HepG2 (cell line): ENCODE measurements around the gene HCFC1. TPM values are rescaled to one million over a fixed set of nuclear protein-coding genes. Genes with fewer than 3 reads are reported as not detected.

Experiments
- ATAC-seq: fragments of 200-7000 bp; cut with Tn5 transposase; 3 replicates; pipeline ENCODE4 v1.9.1; 2020; ENCODE audit warnings: mild to moderate bottlenecking, moderate library complexity
- BruUV-seq: library from RNA; stranded (reverse); fragments of 400-500 nt; replicated peaks from 2 replicates; lab custom pipeline; 2021; lab: Mats Ljungman, UMichigan
- CTCF ChIA-PET: fragments of 300-600 bp; formaldehyde crosslinking; extraction: SDS; loops from one replicate; lab custom pipeline; 2021; ENCODE audit warnings: low total read pairs, inconsistent platforms, low intra/inter-chr PET ratio; lab: Yijun Ruan, JAX
- POLR2A ChIA-PET: fragments of 350-600 bp; sonication (Branson Sonifier 250); formaldehyde crosslinking; loops from one replicate; lab custom pipeline; 2020; ENCODE audit warnings: antibody characterized with exemption, inconsistent platforms; lab: Yijun Ruan, JAX
- DNase-seq: peaks from one replicate; pipeline ENCODE4 v3.0.0-alpha.2; 2015; ENCODE audit warnings: low spot score
- FAIRE-seq: peaks from 3 replicates; lab custom pipeline; 2011; peaks lifted over from hg19 to GRCh38; lab: Jason Lieb, UNC
- H2AFZ ChIP-seq: one replicate; pipeline ENCODE4 v1.6.1; 2011; ENCODE audit warnings: low read length, inconsistent platforms
- H3K27ac ChIP-seq: fragments of 300-600 bp; 3 replicates; pipeline ENCODE4 v1.8.0; 2011; ENCODE audit warnings: mixed run types, mild to moderate bottlenecking, mixed read lengths, low read length, inconsistent platforms; ENCODE audit not compliant: insufficient read depth; ENCODE audit errors: extremely low read length
- H3K27me3 ChIP-seq, 2 experiments: fragments of 200-600 bp in 1 of 2; 2 replicates in 1 of 2; 3 replicates in 1 of 2; pipeline versions ENCODE4 v1.6.0 to v1.8.0; 2011; ENCODE audit warnings: low read length in 2 of 2, mild to moderate bottlenecking in 2 of 2, moderate library complexity in 2 of 2, inconsistent platforms in 1 of 2; ENCODE audit not compliant: insufficient read depth in 2 of 2, control insufficient read depth in 1 of 2
- H3K36me3 ChIP-seq, 2 experiments: fragments of 200-600 bp in 1 of 2; replicated peaks in 1 of 2; 2 replicates in 1 of 2; 3 replicates in 1 of 2; pipeline versions ENCODE4 v1.5.1 to v1.8.0; 2011; ENCODE audit warnings: low read length in 2 of 2, inconsistent platforms in 1 of 2; ENCODE audit not compliant: insufficient read depth in 2 of 2, control insufficient read depth in 1 of 2
- H3K4me1 ChIP-seq: 2 replicates; pipeline ENCODE4 v1.5.1; 2012; ENCODE audit warnings: low read length, inconsistent platforms; ENCODE audit not compliant: insufficient read depth
- H3K4me2 ChIP-seq: 2 replicates; pipeline ENCODE4 v1.6.0; 2011; ENCODE audit warnings: low read depth, low read length, inconsistent platforms
- H3K4me3 ChIP-seq, 3 experiments: fragments of 200-600 bp in 1 of 3; sonication (generic), shearing (Covaris generic) in 1 of 3; replicated peaks in 1 of 3; 2 replicates each; pipeline ENCODE4 v1.5.1; 2011 to 2016; ENCODE audit warnings: low read length in 3 of 3, inconsistent platforms in 2 of 3, low read depth in 2 of 3, mild to moderate bottlenecking in 2 of 3, control low read depth in 1 of 3, mixed read lengths in 1 of 3; ENCODE audit not compliant: insufficient read depth in 1 of 3
- H3K79me2 ChIP-seq: one replicate; pipeline ENCODE4 v1.6.1; 2011; ENCODE audit warnings: low read length, inconsistent platforms; ENCODE audit not compliant: insufficient read depth
- H3K9ac ChIP-seq: 2 replicates; pipeline ENCODE4 v1.6.0; 2011; ENCODE audit warnings: mild to moderate bottlenecking, low read depth, low read length, inconsistent platforms; ENCODE audit not compliant: insufficient read depth
- H3K9me3 ChIP-seq: 2 replicates; pipeline ENCODE4 v1.5.1; 2012; ENCODE audit warnings: mild to moderate bottlenecking, low read length
- H4K20me1 ChIP-seq: 2 replicates; pipeline ENCODE4 v1.6.0; 2011; ENCODE audit warnings: inconsistent platforms, mild to moderate bottlenecking, low read length, moderate library complexity; ENCODE audit not compliant: insufficient read depth
- ARID2 ChIP-seq: sonication (generic); formaldehyde crosslinking; IDR thresholded peaks from 2 replicates; pipeline ENCODE4 v1.8.1; 2022; ENCODE audit warnings: mild to moderate bottlenecking, missing genetic modification reagents, borderline replicate concordance
- ARNTL ChIP-seq: sonication (generic); formaldehyde crosslinking; IDR thresholded peaks from 2 replicates; pipeline ENCODE4 v1.4.0; 2020; ENCODE audit warnings: mild to moderate bottlenecking, missing genetic modification reagents
- FOXK2 ChIP-seq: fragments of 450-650 bp; IDR thresholded peaks from 2 replicates; pipeline ENCODE4 v1.6.1; 2016
- GLI4 ChIP-seq: sonication (generic); formaldehyde crosslinking; IDR thresholded peaks from 2 replicates; pipeline ENCODE4 v1.5.1; 2020; ENCODE audit warnings: missing genetic modification reagents, mild to moderate bottlenecking, moderate library complexity, borderline replicate concordance
- NFIB ChIP-seq: sonication (generic); formaldehyde crosslinking; IDR thresholded peaks from 2 replicates; pipeline ENCODE4 v1.9.0; 2021; ENCODE audit warnings: missing genetic modification reagents, mild to moderate bottlenecking, borderline replicate concordance
- RBAK ChIP-seq: sonication (generic); formaldehyde crosslinking; IDR thresholded peaks from 2 replicates; pipeline ENCODE4 v1.5.1; 2020; ENCODE audit warnings: mild to moderate bottlenecking, missing genetic modification reagents
- RNF2 ChIP-seq: fragments of 450-650 bp; conservative IDR thresholded peaks from 2 replicates; pipeline ENCODE4 v1.6.1; 2016; ENCODE audit warnings: low read depth
- RNF219 ChIP-seq: sonication (generic); formaldehyde crosslinking; IDR thresholded peaks from 2 replicates; pipeline ENCODE4 v1.5.0; 2020; ENCODE audit warnings: mild to moderate bottlenecking, missing genetic modification reagents
- SSRP1 ChIP-seq: IDR thresholded peaks from 2 replicates; pipeline ENCODE4 v1.6.1; 2016; ENCODE audit warnings: control low read depth
- TARDBP ChIP-seq: sonication (generic); formaldehyde crosslinking; IDR thresholded peaks from 2 replicates; pipeline ENCODE4 v1.8.0; 2022; ENCODE audit warnings: mild to moderate bottlenecking, missing genetic modification reagents
- ZNF263 ChIP-seq: sonication (generic); formaldehyde crosslinking; IDR thresholded peaks from 2 replicates; pipeline ENCODE4 v1.4.0; 2020; ENCODE audit warnings: missing genetic modification reagents
- ZNF451 ChIP-seq: sonication (generic); formaldehyde crosslinking; IDR thresholded peaks from 2 replicates; pipeline ENCODE4 v1.5.0; 2020; ENCODE audit warnings: mild to moderate bottlenecking, missing genetic modification reagents
- ZNF580 ChIP-seq: IDR thresholded peaks from 2 replicates; pipeline ENCODE4 v1.6.1; 2016; ENCODE audit warnings: low read depth, borderline replicate concordance
- ZNF773 ChIP-seq: sonication (generic); formaldehyde crosslinking; IDR thresholded peaks from 2 replicates; pipeline ENCODE4 v1.4.0; 2020; ENCODE audit warnings: missing genetic modification reagents, borderline replicate concordance
- WGBS: methylation state at CpG from one replicate; pipeline ENCODE4 v1.1.6; 2017; ENCODE audit warnings: low lambda C conversion rate; 5-methylcytosine and 5-hydroxymethylcytosine counted together
- in situ Hi-C: cut with HindIII; loops from 2 replicates; pipeline ENCODE4 v1.10.0; 2017; ENCODE audit warnings: low pct_unique_long_range_greater_than_20kb; ENCODE audit not compliant: extremely low pct_ligation_motif_present
- intact Hi-C: fragments of 100-400 bp; cut with micrococcal nuclease; formaldehyde crosslinking; loops from one replicate; pipeline ENCODE4 v1.10.0; 2022; ENCODE audit not compliant: unreplicated experiment
- polyA plus RNA-seq, 8 experiments: library from polyadenylated mRNA; depleted of rRNA in 3 of 8; stranded (reverse) in 7 of 8; unstranded in 1 of 8; fragments of >200 nt; fragmentation: Illumina TruSeq in 4 of 8; extraction: Trizol in 4 of 8; gene quantifications; 2 replicates each; pipeline versions ENCODE4 v1.2.1 to v1.2.3, GENCODE V29; 2011 to 2016; ENCODE audit warnings: low read depth in 4 of 8, missing spikeins in 1 of 8, mixed read lengths in 1 of 8; ENCODE audit not compliant: insufficient read depth in 1 of 8
- total RNA-seq, 5 experiments: library from RNA; depleted of rRNA; stranded (reverse); fragments of >200 nt; fragmentation: Illumina TruSeq; extraction: Trizol; gene quantifications; 2 replicates each; pipeline ENCODE4 v1.2.3, GENCODE V29; 2016; ENCODE audit warnings: low read depth in 1 of 5
- TF ChIP-seq, protein P1 (sequence below): IDR thresholded peaks from 2 replicates; pipeline ENCODE4 v1.6.1; 2018; ENCODE audit warnings: missing genetic modification reagents

Gene HCFC1
- total and polyA plus RNA-seq, 2 of the 13 experiments (the other 11 are each of a cell fraction or from before 2014, with no cell fraction given): 5.8 to 17.8 TPM

DNA sequence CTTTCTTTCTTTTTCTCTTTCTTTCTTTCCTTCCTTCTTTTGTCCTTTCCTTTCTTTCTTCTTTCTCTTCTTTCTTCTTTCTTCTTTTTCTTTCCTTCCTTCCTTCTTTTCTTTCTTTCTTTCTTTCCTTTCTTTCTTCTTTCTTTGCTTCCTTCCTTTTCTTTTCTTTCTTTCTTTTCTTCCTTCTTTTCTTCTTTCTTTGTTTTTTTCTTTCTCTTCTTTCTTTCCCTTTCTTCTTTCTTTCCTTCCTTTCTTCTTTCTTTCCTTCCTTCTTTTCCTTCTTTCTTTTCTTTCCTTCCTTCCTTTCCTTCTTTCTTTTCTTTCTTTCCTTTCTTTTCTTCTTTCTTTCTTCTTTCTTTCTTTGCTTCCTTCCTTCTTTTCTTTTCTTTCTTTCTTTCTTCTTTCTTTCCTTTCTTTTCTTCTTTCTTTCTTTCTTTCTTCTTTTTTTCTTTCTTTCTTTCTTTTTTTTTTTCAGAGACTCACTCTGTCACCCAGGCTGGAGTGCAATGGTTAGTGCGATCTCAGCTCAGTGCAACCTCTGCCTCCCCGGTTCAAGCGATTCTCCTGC lies 19.5 kb upstream of the HCFC1 start:
- H3K4me1 ChIP-seq: peaks cover 30% of the 10 kb centered on the region
- no TSS peak for BruUV-seq
- no peak for ATAC-seq
- TF ChIP-seq FOXK2: no peak
- TF ChIP-seq RNF219 (CRISPR knock-in tag): no peak
- no peak for TF ChIP-seq ARID2 (CRISPR knock-in tag)
- no peak for TF ChIP-seq ZNF773
- no peak for TF ChIP-seq ZNF451 (CRISPR knock-in tag)
- TF ChIP-seq RNF2: no peak
- TF ChIP-seq SSRP1 (CRISPR knock-in tag): no peak
- no peak for TF ChIP-seq RBAK (CRISPR knock-in tag)
- TF ChIP-seq, protein P1, sequence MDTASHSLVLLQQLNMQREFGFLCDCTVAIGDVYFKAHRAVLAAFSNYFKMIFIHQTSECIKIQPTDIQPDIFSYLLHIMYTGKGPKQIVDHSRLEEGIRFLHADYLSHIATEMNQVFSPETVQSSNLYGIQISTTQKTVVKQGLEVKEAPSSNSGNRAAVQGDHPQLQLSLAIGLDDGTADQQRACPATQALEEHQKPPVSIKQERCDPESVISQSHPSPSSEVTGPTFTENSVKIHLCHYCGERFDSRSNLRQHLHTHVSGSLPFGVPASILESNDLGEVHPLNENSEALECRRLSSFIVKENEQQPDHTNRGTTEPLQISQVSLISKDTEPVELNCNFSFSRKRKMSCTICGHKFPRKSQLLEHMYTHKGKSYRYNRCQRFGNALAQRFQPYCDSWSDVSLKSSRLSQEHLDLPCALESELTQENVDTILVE (CRISPR knock-in tag): no peak
- no peak for TF ChIP-seq GLI4 (CRISPR knock-in tag)
- TF ChIP-seq NFIB (CRISPR knock-in tag): no peak
- TF ChIP-seq ZNF580: no peak
- TF ChIP-seq ARNTL: no peak
- TF ChIP-seq ZNF263 (CRISPR knock-in tag): no peak
- TF ChIP-seq TARDBP (CRISPR knock-in tag): no peak
- DNase-seq: no peak
- FAIRE-seq: no peak
- no peak overlapping the region for H3K4me2 ChIP-seq
- 96% methylated on average over 3 of the region's 3 CpGs for WGBS
- CTCF ChIA-PET: no interaction called here
- no peaks in the 10 kb centered on the region for H3K79me2 ChIP-seq
- H2AFZ ChIP-seq: no peak overlapping the region
- H3K27ac ChIP-seq: no peak overlapping the region
- in situ Hi-C loops: no loop called here
- H4K20me1 ChIP-seq: no peaks in the 10 kb centered on the region
- H3K27me3 ChIP-seq: no peaks in the 10 kb centered on the region
- no peaks in the 10 kb centered on the region for H3K36me3 ChIP-seq
- no peak overlapping the region for H3K4me3 ChIP-seq
- H3K9ac ChIP-seq: no peak overlapping the region
- POLR2A ChIA-PET: no interaction called here
- H3K9me3 ChIP-seq: no peaks in the 10 kb centered on the region
- intact Hi-C loops: no loop called here
